ENCODE data around the gene SCN4B.

DNA sequence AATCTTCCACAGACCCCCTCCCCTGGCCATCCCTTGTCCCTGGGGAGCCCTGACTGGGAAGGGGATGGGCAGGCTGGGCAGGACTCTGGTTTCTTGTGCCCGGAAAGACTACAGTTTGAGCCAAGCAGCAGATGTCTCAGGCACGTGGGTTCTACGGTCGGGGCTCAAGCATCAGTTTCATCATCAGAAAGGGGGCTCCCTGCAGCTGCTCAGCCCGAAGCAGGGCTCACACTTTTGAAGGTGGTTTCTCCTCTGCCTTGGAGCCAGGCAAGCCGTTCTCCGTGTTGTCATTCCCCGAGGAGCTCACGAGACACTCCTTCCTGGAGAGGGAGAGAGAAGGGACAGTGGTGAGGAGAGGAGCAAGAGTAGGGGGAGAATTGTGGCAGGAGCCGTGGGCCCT lies 15.8 kb downstream of the SCN4B start:
- TF ChIP-seq POLR2A (IDR thresholded peaks at IDR 0.05) = no peak
- TF ChIP-seq, protein P1, sequence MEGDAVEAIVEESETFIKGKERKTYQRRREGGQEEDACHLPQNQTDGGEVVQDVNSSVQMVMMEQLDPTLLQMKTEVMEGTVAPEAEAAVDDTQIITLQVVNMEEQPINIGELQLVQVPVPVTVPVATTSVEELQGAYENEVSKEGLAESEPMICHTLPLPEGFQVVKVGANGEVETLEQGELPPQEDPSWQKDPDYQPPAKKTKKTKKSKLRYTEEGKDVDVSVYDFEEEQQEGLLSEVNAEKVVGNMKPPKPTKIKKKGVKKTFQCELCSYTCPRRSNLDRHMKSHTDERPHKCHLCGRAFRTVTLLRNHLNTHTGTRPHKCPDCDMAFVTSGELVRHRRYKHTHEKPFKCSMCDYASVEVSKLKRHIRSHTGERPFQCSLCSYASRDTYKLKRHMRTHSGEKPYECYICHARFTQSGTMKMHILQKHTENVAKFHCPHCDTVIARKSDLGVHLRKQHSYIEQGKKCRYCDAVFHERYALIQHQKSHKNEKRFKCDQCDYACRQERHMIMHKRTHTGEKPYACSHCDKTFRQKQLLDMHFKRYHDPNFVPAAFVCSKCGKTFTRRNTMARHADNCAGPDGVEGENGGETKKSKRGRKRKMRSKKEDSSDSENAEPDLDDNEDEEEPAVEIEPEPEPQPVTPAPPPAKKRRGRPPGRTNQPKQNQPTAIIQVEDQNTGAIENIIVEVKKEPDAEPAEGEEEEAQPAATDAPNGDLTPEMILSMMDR (IDR thresholded peaks at IDR 0.05) = no peak

All from Peyer's patch (tissue), 4 donors.